Esophagus muscularis mucosa (tissue), 4 donors: ENCODE results near the gene SCN2A.

ENCODE experiments used
- CTCF ChIP-seq, 3 experiments: fragments of 200-600 bp in 2 of 3; fragments of 450-650 bp in 1 of 3; sonication (generic) in 2 of 3; IDR thresholded peaks; one replicate each; pipeline ENCODE4 v1.5.1; 2017 to 2019; ENCODE audit warnings: antibody characterized with exemption in 3 of 3, mild to moderate bottlenecking in 2 of 3, moderate library complexity in 1 of 3
- EP300 ChIP-seq: sonication (generic); formaldehyde crosslinking; IDR thresholded peaks from one replicate; pipeline ENCODE4 v1.6.1; 2017; ENCODE audit warnings: antibody characterized with exemption
- POLR2A ChIP-seq: fragments of 450-650 bp; IDR thresholded peaks from one replicate; pipeline ENCODE4 v1.6.1; 2017; ENCODE audit warnings: antibody characterized with exemption, moderate library complexity, mild to moderate bottlenecking, low read depth
- POLR2AphosphoS5 ChIP-seq, 2 donors: sonication (generic); formaldehyde crosslinking; IDR thresholded peaks; one replicate each; pipeline ENCODE4 v1.6.1; 2017; ENCODE audit warnings: antibody characterized with exemption in 2 of 2

- TF ChIP-seq CTCF (IDR thresholded peaks at IDR 0.05) = no peak
- TF ChIP-seq POLR2A = no peak
- no peak for TF ChIP-seq EP300
- no peak for TF ChIP-seq POLR2AphosphoS5 (IDR thresholded peaks at IDR 0.05)
Measured at GRCh38 chr2:165202239-165202638, 37.0 kb upstream of the SCN2A start.
